ENCODE results near the gene IQCE.

DNA sequence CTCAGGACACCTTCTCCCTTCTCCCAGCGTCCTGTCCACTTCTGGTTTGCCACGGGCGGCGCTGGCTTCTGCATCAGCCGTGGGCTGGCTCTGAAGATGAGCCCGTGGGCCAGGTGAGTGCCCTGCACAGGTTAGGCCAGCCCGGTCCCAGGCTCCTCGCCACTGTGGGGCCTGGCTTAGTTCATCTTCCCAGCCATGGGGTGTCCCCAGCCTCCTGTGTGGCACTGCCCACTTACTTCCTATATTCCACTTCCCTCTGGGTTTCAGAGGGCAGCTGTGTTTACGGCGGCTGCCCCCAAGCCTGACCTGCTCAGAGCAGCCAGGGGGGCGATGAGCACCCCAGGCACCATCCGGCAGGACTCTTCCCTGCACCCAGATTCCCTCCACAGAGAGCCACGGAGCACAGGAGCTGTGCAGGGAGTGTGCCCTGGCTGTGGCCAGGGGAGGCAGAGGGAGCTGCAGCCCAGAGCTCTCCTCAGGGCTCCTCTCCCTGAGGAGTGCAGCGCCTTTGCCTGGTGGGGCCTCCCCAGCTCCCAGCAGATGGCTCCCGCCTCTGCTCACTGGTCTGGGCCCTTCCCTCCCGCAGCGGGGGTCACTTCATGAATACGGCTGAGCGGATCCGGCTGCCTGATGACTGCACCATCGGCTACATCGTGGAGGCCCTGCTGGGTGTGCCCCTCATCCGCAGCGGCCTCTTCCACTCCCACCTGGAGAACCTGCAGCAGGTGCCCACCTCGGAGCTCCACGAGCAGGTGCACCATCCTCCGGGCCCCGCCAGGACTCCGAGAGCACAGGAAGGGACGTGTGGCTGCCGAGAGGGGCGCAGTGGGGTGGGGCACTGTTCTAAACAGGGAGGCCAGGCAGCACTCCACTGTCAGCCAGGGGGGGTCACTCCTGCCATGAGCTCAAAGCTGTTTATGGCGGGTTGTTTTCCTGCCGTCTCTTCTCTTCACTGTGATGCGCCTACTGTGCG is 32.8 kb upstream of the IQCE start:
- no peak for TF ChIP-seq CTCF (IDR thresholded peaks at IDR 0.05)
- no peak for TF ChIP-seq POLR2A (IDR thresholded peaks at IDR 0.05)
- no peak for TF ChIP-seq POLR2AphosphoS5 (IDR thresholded peaks at IDR 0.05; ENCODE audit: insufficient read depth in 1 of 2, low read depth in 1 of 2)
